ENCODE measurements around the gene ASCL2.

The ASCL2 gene

DNA sequence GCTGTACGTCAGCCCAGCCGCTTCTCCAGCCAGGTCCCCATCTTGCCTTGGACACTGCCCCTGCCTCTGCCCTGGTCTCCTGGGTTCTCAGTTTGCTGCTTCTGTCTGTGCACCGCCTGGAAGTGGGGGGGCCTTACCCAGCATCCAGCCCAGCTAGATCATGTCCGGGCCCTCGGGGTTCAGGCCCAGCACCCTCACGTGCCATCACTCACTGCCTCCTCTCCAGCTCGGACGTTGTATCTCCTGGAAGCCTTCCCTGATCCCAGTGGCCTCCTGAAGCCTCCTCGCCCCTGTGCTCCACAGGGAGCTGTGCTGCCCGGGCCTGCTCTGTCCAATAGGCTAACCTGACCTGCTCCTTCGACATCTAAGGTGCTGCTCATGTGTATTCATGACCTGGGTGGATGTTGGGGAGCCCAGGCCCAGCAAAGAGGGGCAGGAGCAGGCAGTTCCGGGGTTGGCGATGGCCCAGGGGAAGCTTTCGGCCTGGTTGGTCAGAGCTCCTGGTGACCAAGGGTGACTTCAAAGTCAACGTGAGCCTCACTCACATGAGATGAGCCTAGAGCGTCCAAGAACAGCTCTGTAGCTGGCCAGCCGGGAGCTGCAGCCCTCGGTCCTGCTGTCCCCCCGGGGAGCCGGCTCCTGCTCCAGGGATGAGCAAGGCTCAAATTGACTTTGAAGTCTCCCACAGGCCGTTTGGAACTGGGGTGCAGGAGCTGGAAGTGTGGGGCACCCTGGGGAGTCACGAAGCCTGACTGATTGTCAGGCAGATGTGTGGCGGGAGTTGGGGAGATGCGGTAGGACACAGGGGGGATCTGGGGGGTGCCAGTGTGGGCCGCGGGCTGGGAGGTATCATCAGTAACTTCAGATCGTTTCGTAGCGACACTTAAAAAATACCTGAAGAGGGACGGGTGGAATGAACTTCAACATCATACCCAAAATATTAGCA lies 5.2 kb upstream of the ASCL2 start:
- no peak overlapping the region for H3K4me3 ChIP-seq (replicated peaks; ENCODE audit: low read depth, low read length)
- TF ChIP-seq, protein P1, sequence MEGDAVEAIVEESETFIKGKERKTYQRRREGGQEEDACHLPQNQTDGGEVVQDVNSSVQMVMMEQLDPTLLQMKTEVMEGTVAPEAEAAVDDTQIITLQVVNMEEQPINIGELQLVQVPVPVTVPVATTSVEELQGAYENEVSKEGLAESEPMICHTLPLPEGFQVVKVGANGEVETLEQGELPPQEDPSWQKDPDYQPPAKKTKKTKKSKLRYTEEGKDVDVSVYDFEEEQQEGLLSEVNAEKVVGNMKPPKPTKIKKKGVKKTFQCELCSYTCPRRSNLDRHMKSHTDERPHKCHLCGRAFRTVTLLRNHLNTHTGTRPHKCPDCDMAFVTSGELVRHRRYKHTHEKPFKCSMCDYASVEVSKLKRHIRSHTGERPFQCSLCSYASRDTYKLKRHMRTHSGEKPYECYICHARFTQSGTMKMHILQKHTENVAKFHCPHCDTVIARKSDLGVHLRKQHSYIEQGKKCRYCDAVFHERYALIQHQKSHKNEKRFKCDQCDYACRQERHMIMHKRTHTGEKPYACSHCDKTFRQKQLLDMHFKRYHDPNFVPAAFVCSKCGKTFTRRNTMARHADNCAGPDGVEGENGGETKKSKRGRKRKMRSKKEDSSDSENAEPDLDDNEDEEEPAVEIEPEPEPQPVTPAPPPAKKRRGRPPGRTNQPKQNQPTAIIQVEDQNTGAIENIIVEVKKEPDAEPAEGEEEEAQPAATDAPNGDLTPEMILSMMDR (IDR thresholded peaks at IDR 0.05; ENCODE audit: low read depth, low read length, missing control alignments) = no peak
- DNase-seq (ENCODE audit: extremely low read depth, low read depth) = no peak

DNA sequence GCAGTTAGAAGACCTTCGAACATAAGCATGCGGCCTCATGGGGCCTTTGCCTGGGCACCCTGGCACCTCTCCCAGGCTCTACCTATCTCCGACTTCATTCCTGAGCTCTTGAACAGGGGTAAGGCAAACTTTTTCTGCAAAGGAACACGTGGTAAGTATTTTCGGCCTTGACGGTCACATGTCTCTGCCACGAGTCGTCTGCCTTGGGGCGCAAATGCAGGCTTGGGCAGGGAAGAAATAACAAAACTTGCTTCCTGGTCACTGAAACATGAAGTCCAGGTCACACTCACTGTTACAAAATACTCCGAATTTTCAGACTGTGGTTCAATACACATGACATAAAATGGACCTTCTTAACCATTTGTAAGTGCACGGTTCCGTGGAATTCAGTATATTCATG lies 3.4 kb upstream of the ASCL2 start:
- DNase-seq (ENCODE audit: extremely low read depth, low read depth) = no peak
- TF ChIP-seq, protein P1 (IDR thresholded peaks at IDR 0.05; ENCODE audit: low read depth, low read length, missing control alignments) = no peak
- no peak overlapping the region for H3K4me3 ChIP-seq (replicated peaks; ENCODE audit: low read depth, low read length)

DNA sequence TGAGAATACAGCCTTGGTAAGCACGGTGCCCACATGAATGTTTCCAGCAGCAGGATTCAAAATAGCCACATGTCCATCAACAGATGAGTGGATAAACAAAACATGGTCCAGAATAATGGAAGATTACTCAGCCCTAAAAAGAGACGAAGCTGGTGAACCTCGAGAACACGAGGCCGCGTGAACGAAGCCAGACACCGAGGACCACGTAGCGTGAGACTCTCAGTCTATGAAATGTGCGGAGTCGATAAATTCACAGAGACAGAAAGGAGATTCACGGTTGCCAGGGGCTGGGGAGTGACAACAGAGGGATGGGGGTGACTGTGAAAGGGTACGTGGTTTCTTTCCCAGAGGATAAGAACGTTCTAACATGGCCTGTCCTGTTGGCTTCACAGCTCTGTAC lies 2.9 kb upstream of the ASCL2 start:
- H3K4me3 ChIP-seq (replicated peaks; ENCODE audit: low read depth, low read length) = no peak overlapping the region
- TF ChIP-seq, protein P1 (IDR thresholded peaks at IDR 0.05; ENCODE audit: low read depth, low read length, missing control alignments) = no peak
- no peak for DNase-seq (ENCODE audit: extremely low read depth, low read depth)

DNA sequence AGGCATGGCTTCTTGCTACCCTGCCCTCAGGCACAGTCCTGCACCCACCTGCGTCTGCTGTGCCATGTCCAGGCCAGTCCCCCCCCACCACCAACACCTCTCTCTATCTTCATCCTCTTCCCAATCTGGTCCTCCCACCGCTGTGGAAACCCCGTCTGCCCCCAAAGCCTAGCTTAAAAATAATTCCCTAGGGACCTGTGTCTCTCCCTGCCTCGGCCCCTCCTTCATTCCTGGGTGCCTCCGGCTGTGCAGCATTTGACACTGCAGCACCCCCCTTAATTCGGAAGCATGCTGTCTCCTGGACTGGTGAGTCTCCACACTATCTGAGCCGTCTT lies 2.5 kb upstream of the ASCL2 start:
- no peak for DNase-seq (ENCODE audit: extremely low read depth, low read depth)
- no peak overlapping the region for H3K4me3 ChIP-seq (replicated peaks; ENCODE audit: low read depth, low read length)
- TF ChIP-seq, protein P1 (IDR thresholded peaks at IDR 0.05; ENCODE audit: low read depth, low read length, missing control alignments) = no peak

DNA sequence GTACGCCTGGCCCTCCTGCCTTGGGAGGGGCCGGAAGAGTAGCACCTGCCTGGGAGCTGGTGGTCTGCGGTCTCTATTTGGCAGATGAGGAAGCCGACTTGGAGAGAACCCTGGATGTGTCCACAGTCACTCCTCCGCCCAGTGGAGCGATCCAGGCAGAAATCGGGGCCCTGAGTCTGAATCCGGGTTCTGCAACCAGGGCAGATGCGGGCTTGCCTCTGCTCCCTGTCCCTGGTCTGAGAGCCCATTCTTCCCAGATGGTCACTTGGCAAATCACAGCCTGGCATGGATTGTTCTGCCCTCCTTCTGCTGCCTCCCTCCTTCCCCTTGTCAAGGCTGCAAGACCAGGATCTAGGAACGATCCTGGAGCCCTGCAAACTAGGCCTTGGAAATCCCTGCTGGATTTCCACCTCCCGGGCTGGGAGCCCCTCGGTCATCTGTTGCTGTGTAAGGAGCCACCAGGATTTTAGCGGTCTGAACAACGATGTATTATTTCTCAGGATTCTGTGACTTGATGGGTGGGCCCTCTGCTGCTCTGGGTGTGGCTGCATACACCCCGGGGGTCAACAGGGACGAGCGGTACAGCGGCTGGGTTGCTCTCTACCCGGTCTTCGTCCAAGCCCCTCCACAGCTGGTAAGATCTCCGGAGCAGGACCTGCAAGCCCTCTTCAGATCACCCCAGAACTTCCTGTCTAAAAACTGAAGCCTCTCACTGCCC lies 2.0 kb upstream of the ASCL2 start:
- no peak overlapping the region for H3K4me3 ChIP-seq (replicated peaks; ENCODE audit: low read depth, low read length)
- TF ChIP-seq, protein P1 (IDR thresholded peaks at IDR 0.05; ENCODE audit: low read depth, low read length, missing control alignments) = no peak
- DNase-seq (ENCODE audit: extremely low read depth, low read depth) = no peak

DNA sequence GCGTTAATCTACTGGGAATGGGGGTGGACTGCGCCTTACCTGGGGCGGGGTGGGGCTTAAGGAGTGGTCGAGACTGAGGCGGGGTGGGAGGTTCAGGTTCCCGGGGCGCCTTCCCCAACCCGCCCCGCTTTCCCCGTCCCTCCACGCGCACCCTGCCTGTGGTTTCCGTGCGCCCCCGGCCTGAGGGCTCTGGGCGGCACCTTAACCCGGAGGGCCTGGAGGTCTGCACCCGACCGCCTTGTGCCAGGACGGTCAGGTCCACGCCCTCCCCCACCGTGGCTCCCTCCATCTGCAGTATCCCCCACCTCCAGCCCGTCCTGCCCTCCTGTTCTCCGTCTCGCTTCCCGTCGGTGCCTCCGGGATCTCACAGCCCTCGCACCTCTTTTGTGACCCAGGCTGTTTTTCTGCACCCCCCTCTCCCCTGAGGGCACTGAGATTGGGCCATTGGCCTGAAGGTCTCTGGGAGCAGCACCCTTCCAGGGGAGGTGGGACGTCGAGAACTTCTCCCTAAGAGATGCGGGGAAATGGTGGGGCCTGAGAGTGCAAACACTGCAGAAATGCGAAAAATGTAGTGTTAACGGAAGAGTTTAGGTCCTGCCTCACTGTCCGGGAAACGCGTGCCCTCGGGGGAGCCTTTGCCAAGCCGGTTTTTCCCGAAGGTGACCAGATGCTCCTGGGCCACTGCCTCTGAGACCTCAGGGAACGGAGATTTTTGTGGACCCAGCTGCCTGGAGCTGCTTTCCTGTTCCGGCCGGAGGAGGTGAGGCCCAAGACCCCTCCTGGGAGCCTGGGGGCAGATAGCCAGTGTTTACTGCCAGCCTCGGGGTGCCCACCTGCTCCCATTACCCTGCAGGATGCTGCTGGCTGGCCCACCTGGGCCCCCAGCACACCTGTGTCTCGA lies 1.2 kb upstream of the ASCL2 start:
- TF ChIP-seq, protein P1 (IDR thresholded peaks at IDR 0.05; ENCODE audit: low read depth, low read length, missing control alignments) = no peak
- H3K4me3 ChIP-seq (replicated peaks; ENCODE audit: low read depth, low read length) = no peak overlapping the region
- DNase-seq (ENCODE audit: extremely low read depth, low read depth) = no peak

Data from HFF-Myc (cell line).